Dedifferentiated amniotic fluid mesenchymal stem cell (primary cell): ENCODE results near the gene RYR1.

Source experiments
- DNase-seq: peaks from one replicate; pipeline ENCODE4 v3.0.0-alpha.2; 2016; ENCODE audit errors: extremely low spot score

RYR1 gene

GRCh38 chr19:38433268-38433733, at the start of gene RYR1:
TSS of gene RYR1 (plus strand) at chr19:38433691. CDS start at chr19:38433830, 139 bp downstream.
- DNase-seq = no peak

- DNase-seq = no peak
These were observed 49.7 kb upstream of the RYR1 start for GRCh38 chr19:38383743-38384142.

DNA sequence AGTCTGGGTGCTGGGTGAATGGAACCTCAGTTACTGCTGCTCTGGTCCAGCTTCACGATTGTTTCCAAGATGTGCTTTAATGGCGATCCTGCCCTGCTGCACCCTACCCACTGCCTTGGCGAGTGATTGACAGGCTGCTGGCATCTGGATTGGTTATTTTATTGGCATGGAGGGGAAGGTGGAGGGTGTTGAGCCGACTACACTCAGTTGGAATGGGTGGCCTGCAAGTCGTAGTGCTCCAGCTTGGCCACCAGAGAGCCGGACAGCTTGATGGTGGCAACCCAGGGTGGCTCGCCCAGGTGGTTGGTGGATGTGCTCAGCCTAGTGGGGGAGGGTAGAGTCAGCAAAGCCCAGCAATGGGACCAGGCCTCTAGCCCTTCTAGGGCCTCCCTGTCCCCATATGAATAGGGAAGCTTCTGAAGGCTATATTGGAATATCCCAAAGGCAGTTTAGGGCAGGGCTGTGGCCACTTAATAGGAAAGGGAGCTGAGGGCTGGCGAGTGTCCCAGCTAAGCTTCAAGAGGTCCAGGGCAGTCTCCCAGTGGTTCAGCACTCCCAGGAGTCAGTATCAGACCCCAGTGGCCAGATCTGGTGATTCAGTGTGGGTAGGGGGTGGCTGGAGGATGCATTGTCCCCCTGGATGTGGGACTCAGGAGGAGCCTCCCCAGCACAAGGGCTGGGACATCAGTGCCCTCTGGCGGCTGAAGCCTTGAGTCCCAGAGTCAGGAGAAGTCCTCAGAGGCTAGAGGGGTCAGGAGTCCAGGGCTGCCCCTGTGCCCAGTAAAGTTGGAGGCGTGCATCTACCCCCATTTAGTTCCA, 49.1 kb upstream of the RYR1 start:
- no peak for DNase-seq

GRCh38 chr19:38385057-38385803, 48.3 kb upstream of the RYR1 start:
- no peak for DNase-seq

- no peak for DNase-seq
These were observed 47.7 kb upstream of the RYR1 start for GRCh38 chr19:38385804-38386257.

DNA sequence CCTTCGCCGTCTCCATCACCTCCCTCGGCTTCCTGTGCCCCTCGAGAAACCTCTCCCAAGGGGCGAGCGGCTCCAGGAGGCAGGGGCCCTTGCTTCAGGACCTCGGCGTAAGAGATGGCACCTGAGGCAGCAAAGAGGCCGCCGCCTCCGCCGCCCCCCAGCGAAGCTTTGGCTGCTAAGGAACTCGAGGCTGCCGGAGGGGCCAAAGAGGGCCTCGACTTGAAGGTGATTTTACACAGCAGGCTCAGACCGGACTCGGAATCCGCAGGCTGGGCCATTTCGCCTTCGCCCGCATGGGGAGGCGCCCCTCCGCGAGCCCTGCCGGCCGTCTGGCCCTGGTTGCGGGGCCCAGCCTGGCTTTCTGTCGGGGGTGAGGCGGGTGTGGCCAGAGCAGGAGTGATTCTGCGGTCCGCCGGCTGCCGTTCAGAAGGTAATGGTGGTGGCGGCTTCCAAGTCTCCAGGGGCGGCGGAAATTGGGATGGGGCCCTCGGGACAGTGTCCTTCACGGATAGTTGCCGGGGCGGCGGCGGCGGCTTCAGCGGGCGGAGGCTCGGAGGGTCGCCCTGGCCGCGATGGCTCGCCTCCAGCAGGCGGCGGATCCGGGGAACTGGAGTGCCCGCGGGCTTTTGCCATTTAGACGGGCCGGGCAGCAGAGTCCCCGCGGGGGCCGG, 47.1 kb upstream of the RYR1 start:
- no peak for DNase-seq

GRCh38 chr19:38386971-38387549, 46.4 kb upstream of the RYR1 start:
- no peak for DNase-seq

- DNase-seq = peak; percentile 74
These were observed 45.7 kb upstream of the RYR1 start, which contains the start of gene GGN for GRCh38 chr19:38387550-38388348. TSS of gene GGN (minus strand) at chr19:38388034. CDS start at chr19:38387261, 773 bp downstream.

DNA sequence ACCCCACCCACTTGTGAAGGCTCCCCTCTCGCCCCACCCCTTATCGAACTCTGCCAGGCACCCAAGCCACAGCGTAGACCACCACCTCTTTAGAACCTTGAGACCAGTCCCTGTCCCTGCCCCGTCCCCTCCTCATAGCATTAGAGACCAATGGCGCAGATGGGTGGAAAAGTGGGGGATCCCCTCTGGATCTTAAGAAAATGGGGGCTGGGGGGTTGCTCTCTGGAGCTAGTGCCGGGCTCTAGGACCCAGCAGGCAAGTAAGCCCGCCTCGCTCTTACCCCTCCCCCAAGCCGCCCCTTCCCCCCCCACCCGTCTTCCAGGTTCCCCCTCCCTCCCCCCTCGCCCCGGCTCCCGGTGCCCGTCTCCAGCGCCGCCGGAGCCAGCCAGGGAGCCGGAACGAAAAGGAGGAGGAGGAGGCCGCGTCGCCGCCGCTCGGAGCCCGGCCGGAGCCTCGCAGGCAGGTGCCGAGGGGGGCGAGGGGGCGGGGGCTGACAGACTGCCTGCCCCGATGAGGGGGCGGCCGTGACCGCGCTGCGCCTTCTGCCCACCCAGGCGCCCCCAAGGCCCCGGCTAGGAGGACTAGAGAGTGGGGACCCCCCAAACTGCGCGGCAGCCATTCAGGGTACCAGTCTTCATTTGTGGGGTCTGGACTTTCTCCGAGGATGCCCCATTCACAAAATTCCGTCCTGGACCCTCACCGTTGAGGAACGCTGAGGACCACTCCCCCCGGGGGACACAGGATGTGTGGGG, 45.0 kb upstream of the RYR1 start, which contains the start of gene SPRED3:
Gene SPRED3, plus strand, starts transcription at position 349 of the 752 bp plus-strand sequence. CDS start 1,606 bp downstream, outside the sequence.
- peak; percentile 18 for DNase-seq

- DNase-seq = peak; percentile 54
These were observed 44.2 kb upstream of the RYR1 start for GRCh38 chr19:38389101-38389925.

- DNase-seq = no peak
These were observed 43.2 kb upstream of the RYR1 start for GRCh38 chr19:38389957-38390924.

DNA sequence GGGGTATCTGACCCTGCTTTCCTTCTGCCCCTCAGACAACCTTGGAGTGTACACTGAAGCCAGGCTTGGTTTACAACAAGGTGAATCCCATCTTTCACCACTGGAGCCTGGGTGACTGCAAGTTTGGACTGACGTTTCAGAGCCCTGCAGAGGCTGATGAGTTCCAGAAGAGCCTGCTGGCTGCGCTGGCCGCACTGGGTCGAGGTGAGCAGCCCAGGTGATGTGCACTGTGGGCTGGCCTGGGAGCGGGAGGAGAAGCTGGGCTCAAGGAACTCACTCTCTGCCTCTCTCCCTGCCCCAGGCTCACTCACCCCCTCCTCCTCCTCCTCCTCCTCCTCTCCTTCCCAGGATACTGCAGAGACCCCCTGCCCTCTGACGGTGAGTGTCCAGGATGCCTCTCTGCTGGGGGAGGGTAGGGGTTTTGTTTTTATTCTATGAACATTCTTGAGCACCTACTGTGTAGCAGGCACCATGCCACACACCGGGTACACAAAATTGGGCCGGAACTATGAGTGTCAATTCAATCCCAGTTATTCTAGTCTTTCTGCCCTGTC, 41.5 kb upstream of the RYR1 start:
- no peak for DNase-seq

GRCh38 chr19:38392707-38393308, 40.7 kb upstream of the RYR1 start:
- DNase-seq = no peak

- no peak for DNase-seq
These were observed 39.0 kb upstream of the RYR1 start for GRCh38 chr19:38394488-38394887.

DNA sequence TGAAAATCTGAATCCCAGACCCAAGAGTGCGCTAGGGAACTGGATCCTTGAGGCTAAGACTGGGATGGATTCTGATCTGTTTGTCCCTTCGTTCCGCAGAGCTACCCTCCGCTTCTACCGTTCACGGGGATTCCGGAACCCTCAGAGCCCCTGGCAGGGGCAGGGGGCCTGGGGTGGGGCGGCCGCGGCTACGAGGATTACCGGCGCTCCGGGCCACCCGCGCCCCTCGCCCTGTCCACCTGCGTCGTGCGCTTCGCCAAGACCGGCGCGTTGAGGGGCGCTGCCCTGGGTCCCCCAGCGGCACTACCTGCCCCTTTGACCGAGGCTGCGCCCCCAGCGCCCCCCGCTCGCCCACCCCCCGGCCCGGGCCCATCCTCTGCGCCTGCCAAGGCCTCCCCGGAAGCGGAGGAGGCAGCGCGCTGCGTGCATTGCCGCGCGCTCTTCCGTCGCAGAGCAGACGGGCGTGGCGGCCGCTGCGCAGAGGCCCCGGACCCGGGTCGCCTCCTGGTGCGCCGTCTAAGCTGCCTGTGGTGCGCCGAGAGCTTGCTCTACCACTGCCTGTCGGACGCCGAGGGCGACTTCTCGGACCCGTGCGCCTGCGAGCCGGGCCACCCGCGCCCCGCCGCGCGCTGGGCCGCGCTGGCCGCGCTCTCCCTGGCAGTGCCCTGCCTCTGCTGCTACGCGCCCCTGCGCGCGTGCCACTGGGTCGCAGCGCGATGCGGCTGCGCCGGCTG, 37.9 kb upstream of the RYR1 start:
- no peak for DNase-seq

GRCh38 chr19:38399081-38399480, 34.4 kb upstream of the RYR1 start:
- DNase-seq = no peak

DNA sequence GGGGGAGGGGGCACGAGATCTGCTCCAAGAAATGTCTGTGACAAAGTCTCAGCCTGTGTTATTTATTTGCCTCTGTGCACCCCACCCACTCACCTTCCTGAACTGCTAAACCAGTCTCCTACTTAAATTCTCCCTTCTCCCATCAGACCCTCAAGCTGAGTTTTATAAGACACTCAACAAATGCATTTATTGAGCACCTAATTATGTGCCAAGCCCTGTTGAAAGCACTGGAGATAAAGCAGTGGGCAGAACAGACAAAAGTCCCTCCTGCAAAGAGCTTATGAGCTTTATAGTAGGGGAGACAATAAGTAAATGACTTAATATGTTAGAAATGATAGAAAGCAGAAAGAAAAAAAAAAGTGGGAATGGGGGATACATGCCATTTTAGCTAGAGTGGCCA, 34.0 kb upstream of the RYR1 start:
- no peak for DNase-seq
